Esophagus muscularis mucosa (tissue), 4 donors: ENCODE results near the gene DACT3. TPM values are rescaled to one million over a fixed set of nuclear protein-coding genes. Genes with fewer than 3 reads are reported as not detected.

Experiments used
- DNase-seq: peaks from one replicate; pipeline ENCODE4 v3.0.0-alpha.2; 2017; ENCODE audit errors: extremely low spot score
- H3K27ac ChIP-seq, 4 donors: fragments of 200-600 bp; sonication (generic); replicated peaks in 1 of 4; 1 replicate in 3 of 4; 2 replicates in 1 of 4; pipeline ENCODE4 v1.5.1; 2016 to 2019; ENCODE audit warnings: mild to moderate bottlenecking in 1 of 4
- H3K27me3 ChIP-seq, 4 donors: fragments of 200-600 bp; sonication (generic); one replicate each; pipeline versions ENCODE4 v1.5.1 to v1.6.0; 2016 to 2019
- H3K36me3 ChIP-seq, 4 donors: fragments of 200-600 bp; sonication (generic); one replicate each; pipeline ENCODE4 v1.5.1; 2016 to 2019
- H3K4me1 ChIP-seq, 4 donors: fragments of 200-600 bp; sonication (generic); one replicate each; pipeline ENCODE4 v1.5.1; 2016 to 2019
- H3K4me3 ChIP-seq, 4 donors: fragments of 200-600 bp; sonication (generic); 1 replicate in 2 of 4; 2 replicates in 2 of 4; pipeline ENCODE4 v1.5.1; 2016 to 2019; ENCODE audit warnings: mild to moderate bottlenecking in 4 of 4, moderate library complexity in 1 of 4
- H3K9me3 ChIP-seq, 4 donors: fragments of 200-600 bp; sonication (generic); 1 replicate in 3 of 4; 2 replicates in 1 of 4; pipeline ENCODE4 v1.5.1; 2016 to 2019
- EP300 ChIP-seq: sonication (generic); formaldehyde crosslinking; IDR thresholded peaks from one replicate; pipeline ENCODE4 v1.6.1; 2017; ENCODE audit warnings: antibody characterized with exemption
- POLR2A ChIP-seq: fragments of 450-650 bp; IDR thresholded peaks from one replicate; pipeline ENCODE4 v1.6.1; 2017; ENCODE audit warnings: antibody characterized with exemption, moderate library complexity, mild to moderate bottlenecking, low read depth
- POLR2AphosphoS5 ChIP-seq, 2 donors: sonication (generic); formaldehyde crosslinking; IDR thresholded peaks; one replicate each; pipeline ENCODE4 v1.6.1; 2017; ENCODE audit warnings: antibody characterized with exemption in 2 of 2
- WGBS: methylation state at CpG from one replicate; pipeline ENCODE4 v1.1.5; 2018; 5-methylcytosine and 5-hydroxymethylcytosine counted together
- intact Hi-C: fragments of 100-400 bp; cut with DNase I; formaldehyde crosslinking; loops from one replicate; pipeline ENCODE4 v1.15.1; 2023
- total RNA-seq, 4 donors: library from RNA; depleted of rRNA; stranded (reverse); fragments of >200 nt; gene quantifications; one replicate each; pipeline versions ENCODE4 v1.1.0 to v1.2.1, GENCODE V29; 2016
- TF ChIP-seq, protein P1 (sequence below), 3 experiments: fragments of 200-600 bp in 2 of 3; fragments of 450-650 bp in 1 of 3; sonication (generic) in 2 of 3; IDR thresholded peaks; one replicate each; pipeline ENCODE4 v1.5.1; 2017 to 2019; ENCODE audit warnings: antibody characterized with exemption in 3 of 3, mild to moderate bottlenecking in 2 of 3, moderate library complexity in 1 of 3

DACT3 gene
- total RNA-seq, 4 donors from 2014 or later, result 46.7 to 119 (median 65.1) TPM

- H3K4me1 ChIP-seq, result peaks cover 40 to 81% (median 76%) of the 10 kb centered on the region in 4 donors
- TF ChIP-seq, protein P1, sequence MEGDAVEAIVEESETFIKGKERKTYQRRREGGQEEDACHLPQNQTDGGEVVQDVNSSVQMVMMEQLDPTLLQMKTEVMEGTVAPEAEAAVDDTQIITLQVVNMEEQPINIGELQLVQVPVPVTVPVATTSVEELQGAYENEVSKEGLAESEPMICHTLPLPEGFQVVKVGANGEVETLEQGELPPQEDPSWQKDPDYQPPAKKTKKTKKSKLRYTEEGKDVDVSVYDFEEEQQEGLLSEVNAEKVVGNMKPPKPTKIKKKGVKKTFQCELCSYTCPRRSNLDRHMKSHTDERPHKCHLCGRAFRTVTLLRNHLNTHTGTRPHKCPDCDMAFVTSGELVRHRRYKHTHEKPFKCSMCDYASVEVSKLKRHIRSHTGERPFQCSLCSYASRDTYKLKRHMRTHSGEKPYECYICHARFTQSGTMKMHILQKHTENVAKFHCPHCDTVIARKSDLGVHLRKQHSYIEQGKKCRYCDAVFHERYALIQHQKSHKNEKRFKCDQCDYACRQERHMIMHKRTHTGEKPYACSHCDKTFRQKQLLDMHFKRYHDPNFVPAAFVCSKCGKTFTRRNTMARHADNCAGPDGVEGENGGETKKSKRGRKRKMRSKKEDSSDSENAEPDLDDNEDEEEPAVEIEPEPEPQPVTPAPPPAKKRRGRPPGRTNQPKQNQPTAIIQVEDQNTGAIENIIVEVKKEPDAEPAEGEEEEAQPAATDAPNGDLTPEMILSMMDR (IDR thresholded peaks at IDR 0.05), result no peak
- TF ChIP-seq POLR2A, result no peak
- TF ChIP-seq POLR2AphosphoS5 (IDR thresholded peaks at IDR 0.05), result no peak
- H3K27ac ChIP-seq, result peak overlapping the region; percentile 71 to 85 (median 80)
- intact Hi-C loops, result no loop called here
- H3K27me3 ChIP-seq, result no peaks in the 10 kb centered on the region
- no peaks in the 10 kb centered on the region for H3K36me3 ChIP-seq
- H3K4me3 ChIP-seq, result peak overlapping the region; percentile 19 to 48 (median 28)
- H3K9me3 ChIP-seq, result no peaks in the 10 kb centered on the region
- no peak for DNase-seq
- WGBS, result 84% methylated on average over 7 of the region's 35 CpGs
Observed at GRCh38 chr19:46623915-46624502, 37.0 kb downstream of the DACT3 start.

DNA sequence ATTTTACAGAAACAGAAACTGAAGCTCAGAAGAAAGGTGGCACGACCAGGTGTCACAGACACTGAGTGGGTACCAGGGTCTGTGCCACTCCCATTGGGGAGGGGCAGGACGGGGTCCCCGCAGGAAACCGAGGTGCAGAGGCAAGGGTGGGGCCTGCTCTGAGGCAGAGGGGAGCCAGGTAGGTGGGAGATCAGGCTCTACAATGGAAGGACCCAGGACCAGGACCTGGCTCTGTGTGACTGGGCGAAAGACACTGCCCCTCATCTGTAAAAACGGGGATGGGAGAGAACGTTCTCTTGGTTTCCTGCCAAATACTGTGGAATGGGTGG lies 38.9 kb downstream of the DACT3 start:
- Histone ChIP-seq H3K4me1 (peaks cover 55 to 97% (median 94%) of the 10 kb centered on the region in 4 donors), H3K9me3 (no peaks in the 10 kb centered on the region), H3K36me3 (no peaks in the 10 kb centered on the region), H3K4me3 (peak overlapping the region in 1 of 4 donors; percentile 20), H3K27ac (peak overlapping the region in 3 of 4 donors; percentile 76 to 83 (median 79)), H3K27me3 (no peaks in the 10 kb centered on the region)
- TF ChIP-seq, protein P1 (IDR thresholded peaks at IDR 0.05), result no peak
- no peak for TF ChIP-seq EP300
- no peak for TF ChIP-seq POLR2AphosphoS5 (IDR thresholded peaks at IDR 0.05)
- no peak for TF ChIP-seq POLR2A
- 76% methylated on average over 7 of the region's 7 CpGs for WGBS
- DNase-seq, result no peak
- intact Hi-C loops, result no loop called here

DNA sequence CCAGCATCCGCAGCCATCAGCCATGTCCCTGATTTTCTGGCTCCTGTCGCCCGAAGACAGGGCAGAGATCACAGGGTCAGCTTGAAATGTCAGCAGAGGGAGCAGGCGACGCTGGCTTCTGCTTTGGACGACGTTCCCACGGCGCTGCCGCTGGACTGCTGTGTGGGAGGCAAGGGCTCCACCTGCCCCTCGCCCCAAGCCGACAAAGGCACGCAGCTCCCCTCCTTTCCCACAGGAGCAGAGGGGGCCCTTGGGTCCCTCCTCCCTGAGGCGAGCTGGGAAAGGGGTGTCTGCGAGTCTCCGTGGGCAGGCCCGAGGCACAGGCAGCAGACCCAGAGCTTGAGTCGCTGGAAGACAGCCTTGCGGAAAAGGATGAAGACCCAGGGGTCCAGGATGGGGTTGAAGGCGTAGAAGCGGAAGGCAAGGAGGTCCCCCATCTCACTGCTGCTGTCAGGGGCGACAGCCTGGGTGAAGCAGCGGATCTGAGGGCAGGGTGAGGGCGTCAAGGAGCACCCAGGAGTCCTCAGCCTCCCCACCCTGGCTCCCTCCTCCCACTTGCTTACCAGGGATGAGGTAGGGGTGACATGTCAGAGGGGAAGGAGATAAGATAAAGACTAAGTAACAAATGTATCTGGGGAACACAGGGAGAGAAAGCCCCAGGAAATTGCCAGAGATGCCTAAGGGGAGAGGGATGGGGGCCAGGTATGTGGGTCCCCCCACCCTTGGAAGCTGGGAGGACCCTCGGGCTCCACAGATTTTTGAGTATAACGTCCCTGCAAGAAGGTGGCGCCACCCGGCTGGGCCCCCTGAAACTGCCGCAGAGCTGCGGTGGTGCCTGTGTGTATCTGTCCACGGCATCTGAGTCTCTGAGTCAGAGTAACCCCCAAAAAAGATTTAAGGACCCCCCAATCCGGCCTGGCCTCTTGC lies 39.5 kb downstream of the DACT3 start:
- TF ChIP-seq EP300, result no peak
- peak in 1 of 2 donors; percentile 25 for TF ChIP-seq POLR2AphosphoS5 (IDR thresholded peaks at IDR 0.05)
- TF ChIP-seq, protein P1 (IDR thresholded peaks at IDR 0.05), result peak in 1 of 3 experiments; percentile 15
- TF ChIP-seq POLR2A, result no peak
- DNase-seq, result no peak
- 64% methylated on average over 21 of the region's 32 CpGs for WGBS
- intact Hi-C loops, result no loop called here
- Histone ChIP-seq H3K36me3 (no peaks in the 10 kb centered on the region), H3K4me3 (peak overlapping the region; percentile 27 to 36 (median 28)), H3K4me1 (peaks cover 57 to 98% (median 96%) of the 10 kb centered on the region in 4 donors), H3K9me3 (no peaks in the 10 kb centered on the region), H3K27ac (peak overlapping the region; percentile 76 to 83 (median 81)), H3K27me3 (no peaks in the 10 kb centered on the region)

DNA sequence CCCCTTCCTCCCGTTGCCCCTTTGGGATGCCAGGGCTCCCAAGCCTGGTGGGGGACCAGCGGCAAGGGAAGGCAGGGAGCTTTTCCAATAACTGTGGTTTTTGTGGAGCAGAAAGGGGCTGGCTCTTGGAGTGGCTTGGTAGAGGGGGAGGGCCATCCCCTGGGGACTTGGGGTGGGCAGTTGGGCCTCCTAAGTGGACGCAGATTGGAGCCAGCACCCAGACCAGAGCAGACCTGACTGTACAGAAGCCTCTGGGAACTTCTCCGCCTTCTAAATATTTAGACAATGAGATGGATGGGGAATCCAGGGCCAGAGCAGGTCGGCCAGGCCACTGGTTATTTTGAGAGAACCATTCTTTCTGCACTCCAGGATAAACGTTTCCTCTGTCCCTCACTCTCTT lies 40.3 kb downstream of the DACT3 start:
- no peaks in the 10 kb centered on the region for H3K36me3 ChIP-seq
- DNase-seq, result no peak
- peak overlapping the region; percentile 27 to 36 (median 28) for H3K4me3 ChIP-seq
- peaks cover 50 to 93% (median 91%) of the 10 kb centered on the region in 4 donors for H3K4me1 ChIP-seq
- no peak for TF ChIP-seq POLR2A
- peak; percentile 30 to 49 for TF ChIP-seq POLR2AphosphoS5 (IDR thresholded peaks at IDR 0.05)
- peak overlapping the region; percentile 76 to 83 (median 81) for H3K27ac ChIP-seq
- 16% methylated on average over 2 of the region's 6 CpGs for WGBS
- H3K9me3 ChIP-seq, result no peaks in the 10 kb centered on the region
- H3K27me3 ChIP-seq, result no peaks in the 10 kb centered on the region
- intact Hi-C loops, result no loop called here

GRCh38 chr19:46620267-46620666 lies 40.7 kb downstream of the DACT3 start:
- no peaks in the 10 kb centered on the region for H3K9me3 ChIP-seq
- peak overlapping the region in 2 of 4 donors; percentile 27 to 29 for H3K4me3 ChIP-seq
- H3K4me1 ChIP-seq, result peaks cover 45 to 88% (median 87%) of the 10 kb centered on the region in 4 donors
- H3K27ac ChIP-seq, result peak overlapping the region; percentile 76 to 83 (median 81)
- H3K27me3 ChIP-seq, result no peaks in the 10 kb centered on the region
- 80% methylated on average over 3 of the region's 3 CpGs for WGBS
- TF ChIP-seq, protein P1 (IDR thresholded peaks at IDR 0.05), result no peak
- TF ChIP-seq POLR2A, result no peak
- TF ChIP-seq EP300, result no peak
- TF ChIP-seq POLR2AphosphoS5 (IDR thresholded peaks at IDR 0.05), result no peak
- intact Hi-C loops, result no loop called here
- H3K36me3 ChIP-seq, result no peaks in the 10 kb centered on the region
- no peak for DNase-seq
